22Rv1 (cell line): ENCODE data around the gene SRSF11.

Experiments used
- H3K27ac ChIP-seq: fragments of 450-650 bp; 2 replicates; pipeline ENCODE4 v1.5.1; 2017
- CTCF ChIP-seq: fragments of 450-650 bp; IDR thresholded peaks from 2 replicates; pipeline ENCODE4 v1.5.1; 2017; ENCODE audit warnings: mild to moderate bottlenecking
- ZFX ChIP-seq: fragments of 450-650 bp; IDR thresholded peaks from 2 replicates; pipeline ENCODE4 v1.6.1; 2017; ENCODE audit warnings: antibody characterized with exemption, borderline replicate concordance

The SRSF11 gene

GRCh38 chr1:70247768-70248167, 26.6 kb downstream of the SRSF11 start:
- TF ChIP-seq CTCF (no peak), ZFX (no peak)
- H3K27ac ChIP-seq, result no peak overlapping the region

GRCh38 chr1:70248729-70249128, 27.5 kb downstream of the SRSF11 start:
- TF ChIP-seq CTCF, result no peak
- no peak for TF ChIP-seq ZFX
- no peak overlapping the region for H3K27ac ChIP-seq

GRCh38 chr1:70256664-70257063, 35.5 kb downstream of the SRSF11 start:
- no peak for TF ChIP-seq ZFX
- no peak for TF ChIP-seq CTCF
- H3K27ac ChIP-seq, result no peak overlapping the region

- no peak overlapping the region for H3K27ac ChIP-seq
- TF ChIP-seq ZFX (no peak), CTCF (no peak)
Measured at GRCh38 chr1:70264839-70265238, 43.7 kb downstream of the SRSF11 start.

GRCh38 chr1:70265946-70266345, 44.8 kb downstream of the SRSF11 start:
- TF ChIP-seq CTCF (no peak), ZFX (no peak)
- no peak overlapping the region for H3K27ac ChIP-seq

GRCh38 chr1:70277875-70278274, 56.7 kb downstream of the SRSF11 start:
- TF ChIP-seq ZFX (no peak), CTCF (no peak)
- H3K27ac ChIP-seq, result no peak overlapping the region

- TF ChIP-seq ZFX (no peak), CTCF (no peak)
- no peak overlapping the region for H3K27ac ChIP-seq
Measured at GRCh38 chr1:70278710-70279109, 57.5 kb downstream of the SRSF11 start.
